Osteocyte (in vitro differentiated cells): ENCODE results near the gene ANKRD30A. TPM values are rescaled to one million over a fixed set of nuclear protein-coding genes. Genes with fewer than 3 reads are reported as not detected.
"Not testable (repeated sequence)": the region's sequence is repeated elsewhere in the genome, so short reads cannot be mapped to it uniquely, and the experiment has no call there.

ENCODE experiments used
- DNase-seq: peaks from one replicate; pipeline ENCODE4 v3.0.0; 2021; ENCODE audit warnings: mixed read lengths; ENCODE audit not compliant: unreplicated experiment; ENCODE audit errors: extremely low spot score
- H3K27ac Mint-ChIP-seq: one replicate; pipeline ENCODE4 v1.8.0; 2021; ENCODE audit warnings: mild to moderate bottlenecking, mixed read lengths; ENCODE audit not compliant: unreplicated experiment
- H3K27me3 Mint-ChIP-seq: one replicate; pipeline ENCODE4 v1.8.0; 2021; ENCODE audit warnings: mixed read lengths; ENCODE audit not compliant: unreplicated experiment
- H3K36me3 Mint-ChIP-seq: one replicate; pipeline ENCODE4 v1.8.0; 2021; ENCODE audit warnings: mixed read lengths; ENCODE audit not compliant: unreplicated experiment
- H3K4me1 Mint-ChIP-seq: one replicate; pipeline ENCODE4 v1.8.0; 2021; ENCODE audit warnings: mixed read lengths; ENCODE audit not compliant: unreplicated experiment
- H3K4me3 Mint-ChIP-seq: one replicate; pipeline ENCODE4 v1.8.0; 2021; ENCODE audit warnings: mild to moderate bottlenecking, moderate library complexity, mixed read lengths; ENCODE audit not compliant: unreplicated experiment
- H3K9me3 Mint-ChIP-seq: one replicate; pipeline ENCODE4 v1.8.0; 2021; ENCODE audit warnings: mixed read lengths; ENCODE audit not compliant: unreplicated experiment
- CTCF ChIP-seq: fragments of 200-600 bp; sonication (generic); IDR thresholded peaks from 2 replicates; pipeline ENCODE4 v1.5.0; 2021; ENCODE audit warnings: antibody characterized with exemption, mild to moderate bottlenecking, moderate library complexity
- total RNA-seq: library from RNA; stranded (reverse); gene quantifications from 2 replicates; pipeline ENCODE4 v1.2.1, GENCODE V29; 2021

The ANKRD30A gene
- total RNA-seq, 1 donor from 2014 or later: not detected

GRCh38 chr10:37234692-37235091 is 109.3 kb downstream of the ANKRD30A start:
- no peak for DNase-seq
- Mint-ChIP-seq H3K27ac (no peak overlapping the region), H3K36me3 (no peaks in the 10 kb centered on the region), H3K4me3 (no peak overlapping the region), H3K4me1 (no peaks in the 10 kb centered on the region), H3K9me3 (peaks cover 36% of the 10 kb centered on the region), H3K27me3 (no peaks in the 10 kb centered on the region)
- TF ChIP-seq CTCF: no peak

GRCh38 chr10:37236093-37236492 is 110.7 kb downstream of the ANKRD30A start:
- peaks cover 40% of the 10 kb centered on the region for H3K9me3 Mint-ChIP-seq
- no peaks in the 10 kb centered on the region for H3K4me1 Mint-ChIP-seq
- H3K36me3 Mint-ChIP-seq: no peaks in the 10 kb centered on the region
- no peak for DNase-seq
- H3K4me3 Mint-ChIP-seq: no peak overlapping the region
- H3K27ac Mint-ChIP-seq: no peak overlapping the region
- no peaks in the 10 kb centered on the region for H3K27me3 Mint-ChIP-seq
- TF ChIP-seq CTCF: no peak

DNA sequence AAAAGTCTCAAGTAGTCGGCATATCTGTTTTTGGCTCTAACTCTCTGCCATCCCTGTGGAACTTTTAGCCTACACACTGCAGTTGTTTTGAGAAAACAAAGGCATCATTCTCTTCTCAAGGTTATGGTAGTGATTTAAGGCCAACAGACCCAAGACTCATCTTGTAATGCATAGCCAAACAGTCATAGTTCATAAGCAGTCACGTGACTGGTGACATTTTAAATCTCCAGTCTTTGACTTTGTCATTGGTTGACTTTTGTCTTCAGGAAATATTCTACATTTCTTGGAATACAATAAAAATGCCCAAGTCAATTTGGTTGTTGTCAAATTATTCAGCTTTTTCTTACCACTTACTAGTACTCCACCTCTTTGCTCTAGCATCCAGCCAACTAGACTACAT is 114.8 kb downstream of the ANKRD30A start:
- no peak for DNase-seq
- Mint-ChIP-seq H3K27ac (no peak overlapping the region), H3K4me3 (no peak overlapping the region), H3K4me1 (no peaks in the 10 kb centered on the region), H3K36me3 (no peaks in the 10 kb centered on the region), H3K27me3 (no peaks in the 10 kb centered on the region), H3K9me3 (peaks cover 34% of the 10 kb centered on the region)
- TF ChIP-seq CTCF: no peak

- no peaks in the 10 kb centered on the region for H3K4me1 Mint-ChIP-seq
- no peak overlapping the region for H3K4me3 Mint-ChIP-seq
- no peak overlapping the region for H3K27ac Mint-ChIP-seq
- TF ChIP-seq CTCF: no peak
- H3K9me3 Mint-ChIP-seq: peaks cover 49% of the 10 kb centered on the region
- H3K27me3 Mint-ChIP-seq: no peaks in the 10 kb centered on the region
- no peak for DNase-seq
- H3K36me3 Mint-ChIP-seq: no peaks in the 10 kb centered on the region
These were observed 121.2 kb downstream of the ANKRD30A start for GRCh38 chr10:37246637-37247036.

DNA sequence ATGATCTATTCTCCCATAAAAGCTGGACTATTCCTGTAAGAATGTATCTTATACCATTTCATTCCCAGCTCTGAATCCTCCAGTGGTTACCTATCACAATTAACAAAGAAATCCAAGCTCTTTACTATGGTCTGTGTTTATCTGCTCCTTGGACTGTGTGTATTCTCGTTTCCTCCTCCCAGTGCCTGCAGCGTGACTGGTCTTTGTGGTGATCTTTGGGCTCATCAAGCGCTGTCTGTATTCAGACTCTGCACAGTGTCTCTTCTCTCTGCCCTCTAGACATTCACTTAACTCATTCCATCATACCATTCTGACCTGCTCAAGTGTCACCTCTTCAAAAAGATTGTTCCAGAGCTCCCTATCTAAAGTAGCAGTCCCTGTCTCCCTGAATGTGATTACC is 130.4 kb downstream of the ANKRD30A start:
- peaks cover 47% of the 10 kb centered on the region for H3K9me3 Mint-ChIP-seq
- H3K27ac Mint-ChIP-seq, H3K36me3 Mint-ChIP-seq, H3K4me3 Mint-ChIP-seq, DNase-seq, H3K27me3 Mint-ChIP-seq, H3K4me1 Mint-ChIP-seq: not testable (repeated sequence)

- no peak overlapping the region for H3K27ac Mint-ChIP-seq
- H3K4me3 Mint-ChIP-seq: no peak overlapping the region
- peaks cover 31% of the 10 kb centered on the region for H3K9me3 Mint-ChIP-seq
- no peaks in the 10 kb centered on the region for H3K36me3 Mint-ChIP-seq
- no peak for DNase-seq
- no peak for TF ChIP-seq CTCF
- H3K27me3 Mint-ChIP-seq: no peaks in the 10 kb centered on the region
- no peaks in the 10 kb centered on the region for H3K4me1 Mint-ChIP-seq
These were observed 137.9 kb downstream of the ANKRD30A start for GRCh38 chr10:37263304-37263703.
